NCI-H2081 treated with DMSO at 0.1 percent for 48 hours (cell line): ENCODE data around the gene SUPT5H.

Experiments used
- DNase-seq: peaks from one replicate; lab custom pipeline; 2025; lab: John Stamatoyannopoulos, UW

The SUPT5H gene

DNA sequence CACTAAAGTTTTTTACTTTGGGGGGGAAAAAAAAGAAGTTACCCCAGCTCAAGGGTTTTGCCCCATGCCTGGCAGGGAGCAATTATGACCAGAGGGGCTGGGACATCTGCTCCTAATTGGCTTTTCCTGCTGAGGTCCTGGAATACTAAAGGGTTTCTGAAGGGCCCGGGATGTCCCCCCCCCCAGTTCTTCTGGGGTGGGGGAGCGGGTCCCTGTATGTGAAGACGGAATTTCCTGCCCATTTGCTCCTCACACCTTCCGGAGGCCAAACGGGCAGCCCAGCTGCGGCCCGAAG is 52.3 kb downstream of the SUPT5H start:
- no peak for DNase-seq

GRCh38 chr19:39497996-39498797 is 52.8 kb downstream of the SUPT5H start:
- peak; percentile 28 for DNase-seq

DNA sequence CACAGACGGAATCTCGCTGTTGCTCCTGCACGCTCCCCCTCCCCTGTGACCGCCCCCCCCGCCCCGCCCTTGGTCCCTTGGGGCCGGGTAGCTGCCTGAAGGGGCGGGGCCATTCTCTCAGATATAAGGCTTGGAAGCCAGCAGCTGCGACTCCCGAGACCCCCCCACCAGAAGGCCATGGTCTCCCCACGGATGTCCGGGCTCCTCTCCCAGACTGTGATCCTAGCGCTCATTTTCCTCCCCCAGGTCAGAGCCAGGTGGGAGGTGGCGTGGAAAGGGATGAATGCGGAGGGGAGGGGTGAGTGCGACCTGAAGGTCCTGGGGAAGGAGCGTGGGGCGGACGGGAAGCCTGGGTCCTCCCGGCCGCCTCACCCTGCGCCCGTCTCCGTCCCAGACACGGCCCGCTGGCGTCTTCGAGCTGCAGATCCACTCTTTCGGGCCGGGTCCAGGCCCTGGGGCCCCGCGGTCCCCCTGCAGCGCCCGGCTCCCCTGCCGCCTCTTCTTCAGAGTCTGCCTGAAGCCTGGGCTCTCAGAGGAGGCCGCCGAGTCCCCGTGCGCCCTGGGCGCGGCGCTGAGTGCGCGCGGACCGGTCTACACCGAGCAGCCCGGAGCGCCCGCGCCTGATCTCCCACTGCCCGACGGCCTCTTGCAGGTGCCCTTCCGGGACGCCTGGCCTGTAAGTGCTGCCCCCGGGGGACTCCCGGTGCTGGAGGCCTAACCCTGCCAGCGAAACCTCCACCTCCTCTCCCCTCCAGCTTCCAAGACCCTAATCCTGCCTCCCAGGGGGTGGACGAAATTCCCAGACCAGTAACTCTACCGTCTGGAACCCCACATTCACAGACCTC is 53.6 kb downstream of the SUPT5H start, which contains the start of gene DLL3:
TSS of gene DLL3 (plus strand) at position 150 of the 845 bp plus-strand sequence. CDS start at position 178, 28 bp downstream.
- no peak for DNase-seq

- no peak for DNase-seq
These were observed 54.5 kb downstream of the SUPT5H start for GRCh38 chr19:39499932-39500331.

GRCh38 chr19:39500543-39500942 is 55.2 kb downstream of the SUPT5H start:
- DNase-seq = no peak

- DNase-seq = no peak
These were observed 56.0 kb downstream of the SUPT5H start for GRCh38 chr19:39501340-39501739.

- DNase-seq = no peak
These were observed 57.4 kb downstream of the SUPT5H start for GRCh38 chr19:39502640-39503417.

- DNase-seq = no peak
These were observed 61.2 kb downstream of the SUPT5H start for GRCh38 chr19:39506598-39506943.

DNA sequence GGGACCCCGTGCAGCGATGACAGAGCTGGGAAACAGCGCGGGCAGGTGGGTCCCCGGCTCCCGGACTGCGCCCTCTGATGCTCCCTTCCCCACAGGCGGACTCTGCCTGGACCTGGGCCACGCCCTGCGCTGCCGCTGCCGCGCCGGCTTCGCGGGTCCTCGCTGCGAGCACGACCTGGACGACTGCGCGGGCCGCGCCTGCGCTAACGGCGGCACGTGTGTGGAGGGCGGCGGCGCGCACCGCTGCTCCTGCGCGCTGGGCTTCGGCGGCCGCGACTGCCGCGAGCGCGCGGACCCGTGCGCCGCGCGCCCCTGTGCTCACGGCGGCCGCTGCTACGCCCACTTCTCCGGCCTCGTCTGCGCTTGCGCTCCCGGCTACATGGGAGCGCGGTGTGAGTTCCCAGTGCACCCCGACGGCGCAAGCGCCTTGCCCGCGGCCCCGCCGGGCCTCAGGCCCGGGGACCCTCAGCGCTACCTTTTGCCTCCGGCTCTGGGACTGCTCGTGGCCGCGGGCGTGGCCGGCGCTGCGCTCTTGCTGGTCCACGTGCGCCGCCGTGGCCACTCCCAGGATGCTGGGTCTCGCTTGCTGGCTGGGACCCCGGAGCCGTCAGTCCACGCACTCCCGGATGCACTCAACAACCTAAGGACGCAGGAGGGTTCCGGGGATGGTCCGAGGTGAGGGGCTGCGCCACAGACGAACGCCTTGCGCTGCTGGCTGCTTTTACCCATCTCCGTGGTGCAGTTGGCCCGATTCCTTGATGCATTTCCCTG is 61.7 kb downstream of the SUPT5H start:
- DNase-seq = peak; percentile 27

- no peak for DNase-seq
These were observed 62.5 kb downstream of the SUPT5H start for GRCh38 chr19:39507715-39508364.

- DNase-seq = no peak
These were observed 63.2 kb downstream of the SUPT5H start for GRCh38 chr19:39508629-39509028.

GRCh38 chr19:39509233-39509632 is 63.9 kb downstream of the SUPT5H start:
- DNase-seq = no peak

GRCh38 chr19:39512988-39513387 is 67.6 kb downstream of the SUPT5H start:
- DNase-seq = no peak

DNA sequence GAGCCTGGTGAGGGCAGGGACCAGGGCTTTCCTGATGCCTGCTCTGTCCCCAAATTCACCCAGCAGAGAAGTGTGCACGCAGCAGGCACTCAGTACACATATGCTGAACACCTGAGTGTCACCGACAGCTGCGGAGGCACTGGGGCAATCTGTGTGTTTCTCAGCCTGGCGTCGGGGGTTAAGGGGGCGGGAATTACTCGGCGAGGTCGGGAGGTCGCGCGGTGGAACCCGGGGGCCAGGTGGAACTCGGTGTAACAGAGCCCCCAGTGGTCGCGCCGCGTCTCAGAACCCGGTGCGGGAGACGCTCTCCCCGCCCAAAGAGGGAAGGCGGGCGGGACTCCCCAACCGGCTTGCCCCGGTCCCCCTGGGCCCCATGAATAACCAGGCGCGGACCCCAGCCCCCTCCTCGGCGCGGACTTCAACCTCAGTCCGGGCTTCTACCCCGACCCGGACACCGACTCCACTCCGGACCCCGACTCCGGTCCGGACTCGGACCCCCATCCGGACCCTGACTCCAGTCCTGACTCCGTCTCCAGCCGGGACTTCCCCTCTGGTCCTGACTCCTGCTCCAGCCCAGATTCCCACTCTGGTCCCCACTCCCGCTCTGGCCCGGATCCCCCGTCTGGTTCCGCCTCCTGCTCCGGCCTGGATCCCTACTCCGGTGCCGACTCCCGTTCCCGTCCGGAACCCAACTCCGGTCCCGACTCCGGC is 69.6 kb downstream of the SUPT5H start, which contains the start of gene SELENOV:
TSS of gene SELENOV (plus strand) at position 300 of the 711 bp plus-strand sequence. CDS start at position 374, 74 bp downstream.
- DNase-seq = no peak

- no peak for DNase-seq
These were observed 70.3 kb downstream of the SUPT5H start for GRCh38 chr19:39515551-39516191.

DNA sequence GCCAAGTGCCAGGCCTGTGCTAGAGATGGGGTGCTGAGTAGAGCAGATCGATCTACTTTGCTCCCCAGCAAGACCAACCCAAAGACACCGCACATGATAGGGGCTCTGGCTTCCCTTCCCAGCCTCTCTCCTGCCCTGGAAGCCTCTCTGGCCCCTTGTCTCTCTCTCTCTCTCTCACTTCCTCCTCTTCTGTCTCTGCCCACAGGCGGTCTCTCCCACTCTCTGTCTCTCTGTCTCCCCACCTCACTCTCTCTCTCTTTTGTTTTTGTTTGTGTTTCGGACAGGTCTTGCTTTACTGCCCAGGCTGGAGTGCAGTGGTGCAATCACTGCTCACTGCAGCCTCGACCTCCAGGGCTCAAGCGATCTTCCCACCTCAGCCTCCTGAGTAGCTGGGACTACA is 70.9 kb downstream of the SUPT5H start:
- DNase-seq = no peak

DNA sequence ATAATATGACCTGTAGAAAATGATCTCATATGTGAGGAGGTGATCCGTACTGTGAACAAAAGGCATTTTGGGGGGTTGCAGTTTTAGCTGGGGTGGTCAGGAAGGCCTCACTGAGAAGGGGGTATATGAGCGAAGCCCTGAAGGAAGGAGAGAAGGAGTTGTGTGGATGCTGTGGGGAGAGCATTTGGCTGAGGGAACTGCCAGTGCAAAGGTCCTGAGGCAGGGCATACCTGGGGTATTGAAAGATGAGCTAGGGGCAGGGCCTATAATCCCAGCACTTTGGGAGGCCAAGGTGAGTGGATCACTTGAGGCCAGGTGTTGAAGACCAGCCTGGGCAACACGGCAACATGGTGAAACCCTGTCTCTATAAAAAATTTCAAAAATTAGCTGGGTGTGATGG is 72.0 kb downstream of the SUPT5H start:
- no peak for DNase-seq

GRCh38 chr19:39518458-39518857 is 73.1 kb downstream of the SUPT5H start:
- DNase-seq = no peak

DNA sequence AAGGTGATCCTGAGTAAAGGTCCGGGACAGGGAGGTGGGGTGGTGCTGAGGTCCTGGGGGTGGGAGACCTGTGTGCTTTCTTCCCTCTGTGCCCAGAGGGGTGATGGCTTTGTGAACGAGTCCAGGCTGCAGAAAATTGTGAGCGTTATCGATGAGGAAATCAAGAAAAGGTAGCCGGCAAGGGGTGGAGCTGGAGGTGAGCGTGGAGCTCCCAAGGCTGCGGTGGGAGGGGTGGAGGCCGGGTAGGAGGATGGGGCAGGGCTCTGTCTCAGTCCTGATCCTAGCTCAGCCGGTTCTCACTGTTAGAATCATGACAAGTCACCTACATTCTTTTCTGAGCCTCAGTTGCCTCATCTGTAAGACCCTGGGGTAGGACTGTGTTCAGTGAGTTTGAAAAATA is 73.6 kb downstream of the SUPT5H start:
- no peak for DNase-seq
